HepG2 (cell line): ENCODE results near the gene DNAAF1. TPM values are rescaled to one million over a fixed set of nuclear protein-coding genes. Genes with fewer than 3 reads are reported as not detected.

ENCODE experiments used
- HNRNPLL ChIP-seq: fragments of 200-400 bp; formaldehyde crosslinking; IDR thresholded peaks from 2 replicates; pipeline ENCODE4 v1.6.1; 2017; ENCODE audit warnings: mild to moderate bottlenecking, low read depth, low read length; ENCODE audit not compliant: poor library complexity, severe bottlenecking
- HOXD1 ChIP-seq: sonication (generic); formaldehyde crosslinking; IDR thresholded peaks from 2 replicates; pipeline ENCODE4 v1.5.0; 2020; ENCODE audit warnings: missing genetic modification reagents
- KDM2A ChIP-seq: sonication (generic); formaldehyde crosslinking; IDR thresholded peaks from 2 replicates; pipeline ENCODE4 v1.4.0; 2020; ENCODE audit warnings: low read depth, missing genetic modification reagents, borderline replicate concordance
- KLF15 ChIP-seq: sonication (generic); formaldehyde crosslinking; IDR thresholded peaks from 2 replicates; pipeline ENCODE4 v1.8.1; 2023; ENCODE audit warnings: borderline replicate concordance, mild to moderate bottlenecking, inconsistent platforms, missing genetic modification reagents, mixed read lengths
- MXD4 ChIP-seq: IDR thresholded peaks from 2 replicates; pipeline ENCODE4 v1.6.1; 2016; ENCODE audit warnings: mild to moderate bottlenecking, missing biosample characterization, missing genetic modification reagents
- NFRKB ChIP-seq: fragments of 450-650 bp; IDR thresholded peaks from 2 replicates; pipeline ENCODE4 v1.6.1; 2017
- SNRNP70 ChIP-seq: fragments of 200-400 bp; formaldehyde crosslinking; IDR thresholded peaks from 2 replicates; pipeline ENCODE4 v1.6.1; 2017; ENCODE audit warnings: mild to moderate bottlenecking, low read depth, low read length, moderate library complexity
- TEAD3 ChIP-seq: optimal IDR thresholded peaks from 2 replicates; pipeline ENCODE3; 2016; ENCODE audit warnings: borderline replicate concordance
- YEATS2 ChIP-seq: sonication (generic); formaldehyde crosslinking; IDR thresholded peaks from 2 replicates; pipeline ENCODE4 v1.4.0; 2020; ENCODE audit warnings: missing genetic modification reagents, borderline replicate concordance
- ZIK1 ChIP-seq: sonication (generic); formaldehyde crosslinking; IDR thresholded peaks from 2 replicates; pipeline ENCODE4 v1.5.0; 2020; ENCODE audit warnings: mild to moderate bottlenecking, low read depth, missing genetic modification reagents, borderline replicate concordance
- ZMYM4 ChIP-seq: sonication (generic); formaldehyde crosslinking; IDR thresholded peaks from 2 replicates; pipeline ENCODE4 v1.8.1; 2023; ENCODE audit warnings: mild to moderate bottlenecking, missing genetic modification reagents
- ZNF180 ChIP-seq: sonication (generic); formaldehyde crosslinking; IDR thresholded peaks from 2 replicates; pipeline ENCODE4 v1.4.0; 2020; ENCODE audit warnings: low read depth, missing genetic modification reagents, borderline replicate concordance
- ZNF260 ChIP-seq: sonication (generic); formaldehyde crosslinking; IDR thresholded peaks from 2 replicates; pipeline ENCODE4 v1.4.0; 2020; ENCODE audit warnings: missing genetic modification reagents, low read depth, mild to moderate bottlenecking, borderline replicate concordance
- ZNF335 ChIP-seq: sonication (generic); formaldehyde crosslinking; IDR thresholded peaks from 2 replicates; pipeline ENCODE4 v1.4.0; 2020; ENCODE audit warnings: missing genetic modification reagents
- ZNF609 ChIP-seq: sonication (generic); formaldehyde crosslinking; IDR thresholded peaks from 2 replicates; pipeline ENCODE4 v1.4.0; 2020; ENCODE audit warnings: mild to moderate bottlenecking, missing genetic modification reagents, borderline replicate concordance
- ZNF775 ChIP-seq: sonication (generic); formaldehyde crosslinking; IDR thresholded peaks from 2 replicates; pipeline ENCODE4 v1.4.0; 2020; ENCODE audit warnings: missing genetic modification reagents, mild to moderate bottlenecking, moderate library complexity, borderline replicate concordance
- polyA plus RNA-seq, 8 experiments: library from polyadenylated mRNA; depleted of rRNA in 3 of 8; stranded (reverse) in 7 of 8; unstranded in 1 of 8; fragments of >200 nt; fragmentation: Illumina TruSeq in 4 of 8; extraction: Trizol in 4 of 8; gene quantifications; 2 replicates each; pipeline versions ENCODE4 v1.2.1 to v1.2.3, GENCODE V29; 2011 to 2016; ENCODE audit warnings: low read depth in 4 of 8, missing spikeins in 1 of 8, mixed read lengths in 1 of 8; ENCODE audit not compliant: insufficient read depth in 1 of 8
- total RNA-seq, 5 experiments: library from RNA; depleted of rRNA; stranded (reverse); fragments of >200 nt; fragmentation: Illumina TruSeq; extraction: Trizol; gene quantifications; 2 replicates each; pipeline ENCODE4 v1.2.3, GENCODE V29; 2016; ENCODE audit warnings: low read depth in 1 of 5
- TF ChIP-seq, protein P1 (sequence below): sonication (generic); formaldehyde crosslinking; IDR thresholded peaks from 2 replicates; pipeline ENCODE4 v1.4.0; 2020; ENCODE audit warnings: missing genetic modification reagents
- TF ChIP-seq, protein P2 (sequence below): sonication (generic); formaldehyde crosslinking; IDR thresholded peaks from 2 replicates; pipeline ENCODE4 v1.9.0; 2021; ENCODE audit warnings: missing genetic modification reagents, borderline replicate concordance
- TF ChIP-seq, protein P3 (sequence below): sonication (generic); formaldehyde crosslinking; IDR thresholded peaks from 2 replicates; pipeline ENCODE4 v1.4.0; 2020; ENCODE audit warnings: missing genetic modification reagents
- TF ChIP-seq, protein P4 (sequence below): sonication (generic); formaldehyde crosslinking; IDR thresholded peaks from 2 replicates; pipeline ENCODE4 v1.8.0; 2022; ENCODE audit warnings: mild to moderate bottlenecking, missing genetic modification reagents

Gene DNAAF1
- total and polyA plus RNA-seq, 2 of the 13 experiments (the other 11 are each of a cell fraction or from before 2014, with no cell fraction given) = 0.04 TPM; not detected in 1

- TF ChIP-seq KDM2A (CRISPR knock-in tag) = peak; percentile 39; the same call in 1 of the 2 replicates
- TF ChIP-seq KLF15 (CRISPR knock-in tag) = no peak
- TF ChIP-seq ZNF609 (CRISPR knock-in tag) = peak; percentile 97
- no peak for TF ChIP-seq HOXD1
- no peak for TF ChIP-seq SNRNP70
- TF ChIP-seq HNRNPLL = no peak
- TF ChIP-seq TEAD3 (CRISPR knock-in tag) = peak; percentile 96
- TF ChIP-seq NFRKB = no peak
- TF ChIP-seq, protein P1, sequence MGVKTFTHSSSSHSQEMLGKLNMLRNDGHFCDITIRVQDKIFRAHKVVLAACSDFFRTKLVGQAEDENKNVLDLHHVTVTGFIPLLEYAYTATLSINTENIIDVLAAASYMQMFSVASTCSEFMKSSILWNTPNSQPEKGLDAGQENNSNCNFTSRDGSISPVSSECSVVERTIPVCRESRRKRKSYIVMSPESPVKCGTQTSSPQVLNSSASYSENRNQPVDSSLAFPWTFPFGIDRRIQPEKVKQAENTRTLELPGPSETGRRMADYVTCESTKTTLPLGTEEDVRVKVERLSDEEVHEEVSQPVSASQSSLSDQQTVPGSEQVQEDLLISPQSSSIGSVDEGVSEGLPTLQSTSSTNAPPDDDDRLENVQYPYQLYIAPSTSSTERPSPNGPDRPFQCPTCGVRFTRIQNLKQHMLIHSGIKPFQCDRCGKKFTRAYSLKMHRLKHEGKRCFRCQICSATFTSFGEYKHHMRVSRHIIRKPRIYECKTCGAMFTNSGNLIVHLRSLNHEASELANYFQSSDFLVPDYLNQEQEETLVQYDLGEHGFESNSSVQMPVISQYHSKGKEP (CRISPR knock-in tag) = no peak
- TF ChIP-seq, protein P2, sequence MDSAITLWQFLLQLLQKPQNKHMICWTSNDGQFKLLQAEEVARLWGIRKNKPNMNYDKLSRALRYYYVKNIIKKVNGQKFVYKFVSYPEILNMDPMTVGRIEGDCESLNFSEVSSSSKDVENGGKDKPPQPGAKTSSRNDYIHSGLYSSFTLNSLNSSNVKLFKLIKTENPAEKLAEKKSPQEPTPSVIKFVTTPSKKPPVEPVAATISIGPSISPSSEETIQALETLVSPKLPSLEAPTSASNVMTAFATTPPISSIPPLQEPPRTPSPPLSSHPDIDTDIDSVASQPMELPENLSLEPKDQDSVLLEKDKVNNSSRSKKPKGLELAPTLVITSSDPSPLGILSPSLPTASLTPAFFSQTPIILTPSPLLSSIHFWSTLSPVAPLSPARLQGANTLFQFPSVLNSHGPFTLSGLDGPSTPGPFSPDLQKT (CRISPR knock-in tag) = no peak
- peak; percentile 73 for TF ChIP-seq MXD4
- no peak for TF ChIP-seq ZNF260 (CRISPR knock-in tag)
- TF ChIP-seq ZNF775 = no peak
- TF ChIP-seq YEATS2 (CRISPR knock-in tag) = peak; percentile 68; the same call in 1 of the 2 replicates
- TF ChIP-seq ZMYM4 (CRISPR knock-in tag) = peak; percentile 62
- TF ChIP-seq, protein P3, sequence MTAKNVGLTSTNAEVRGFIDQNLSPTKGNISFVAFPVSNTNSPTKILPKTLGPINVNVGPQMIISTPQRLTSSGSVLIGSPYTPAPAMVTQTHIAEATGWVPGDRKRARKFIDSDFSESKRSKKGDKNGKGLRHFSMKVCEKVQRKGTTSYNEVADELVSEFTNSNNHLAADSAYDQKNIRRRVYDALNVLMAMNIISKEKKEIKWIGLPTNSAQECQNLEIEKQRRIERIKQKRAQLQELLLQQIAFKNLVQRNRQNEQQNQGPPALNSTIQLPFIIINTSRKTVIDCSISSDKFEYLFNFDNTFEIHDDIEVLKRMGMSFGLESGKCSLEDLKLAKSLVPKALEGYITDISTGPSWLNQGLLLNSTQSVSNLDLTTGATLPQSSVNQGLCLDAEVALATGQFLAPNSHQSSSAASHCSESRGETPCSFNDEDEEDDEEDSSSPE (CRISPR knock-in tag) = no peak
- TF ChIP-seq ZNF180 = no peak
- TF ChIP-seq ZNF335 (CRISPR knock-in tag) = peak; percentile 62; the same call in 1 of the 2 replicates
- TF ChIP-seq, protein P4, sequence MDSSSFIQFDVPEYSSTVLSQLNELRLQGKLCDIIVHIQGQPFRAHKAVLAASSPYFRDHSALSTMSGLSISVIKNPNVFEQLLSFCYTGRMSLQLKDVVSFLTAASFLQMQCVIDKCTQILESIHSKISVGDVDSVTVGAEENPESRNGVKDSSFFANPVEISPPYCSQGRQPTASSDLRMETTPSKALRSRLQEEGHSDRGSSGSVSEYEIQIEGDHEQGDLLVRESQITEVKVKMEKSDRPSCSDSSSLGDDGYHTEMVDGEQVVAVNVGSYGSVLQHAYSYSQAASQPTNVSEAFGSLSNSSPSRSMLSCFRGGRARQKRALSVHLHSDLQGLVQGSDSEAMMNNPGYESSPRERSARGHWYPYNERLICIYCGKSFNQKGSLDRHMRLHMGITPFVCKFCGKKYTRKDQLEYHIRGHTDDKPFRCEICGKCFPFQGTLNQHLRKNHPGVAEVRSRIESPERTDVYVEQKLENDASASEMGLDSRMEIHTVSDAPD (CRISPR knock-in tag) = no peak
- no peak for TF ChIP-seq ZIK1 (CRISPR knock-in tag)
Measured at GRCh38 chr16:84096447-84097005, 48.6 kb upstream of the DNAAF1 start (continued).
